ENCODE results near the gene ETV6. TPM values are rescaled to one million over a fixed set of nuclear protein-coding genes. Genes with fewer than 3 reads are reported as not detected.

The ETV6 gene
- total and polyA plus RNA-seq, 2 of the 8 experiments (the other 6 are each of a cell fraction or from before 2014, with no cell fraction given): 5.5 to 23.9 TPM

- TF ChIP-seq CHD7 (IDR thresholded peaks at IDR 0.05; ENCODE audit: insufficient replicate concordance, low read length) (no peak), SIN3A (conservative IDR thresholded peaks at IDR 0.05 in 1 of 2, IDR thresholded peaks at IDR 0.05 in 1 of 2; ENCODE audit: low read depth in 1 of 2, low read length in 2 of 2) (no peak), MAX (IDR thresholded peaks at IDR 0.05) (0 out of 2 replicates have a peak, but pooled peaks have one; percentile 15), CTCF (IDR thresholded peaks at IDR 0.05; ENCODE audit: control extremely low read depth in 1 of 3, insufficient read depth in 1 of 3, low read depth in 1 of 3, low read length in 3 of 3) (no peak), CREB1 (IDR thresholded peaks at IDR 0.05) (no peak), NANOG (IDR thresholded peaks at IDR 0.05; ENCODE audit: insufficient read depth, low read depth, low read length, poor library complexity, severe bottlenecking) (peak; percentile 12), SP2 (IDR thresholded peaks at IDR 0.05; ENCODE audit: low read length) (no peak), TAF7 (optimal IDR thresholded peaks at IDR 0.05; ENCODE audit: borderline replicate concordance, low read depth, low read length) (no peak), YY1 (IDR thresholded peaks at IDR 0.05; ENCODE audit: low read depth, low read length) (no peak)
Observed at GRCh38 chr12:11753150-11753499, 103.7 kb downstream of the ETV6 start (continued).

Data from H1 (cell line).